Small intestine (tissue), 7 donors: ENCODE measurements around the gene ACOT8. TPM values are rescaled to one million over a fixed set of nuclear protein-coding genes. Genes with fewer than 3 reads are reported as not detected.

Experiments
- DNase-seq, 2 donors: peaks; one replicate each; pipeline versions ENCODE4 v3.0.0 to v3.0.0-alpha.2; 2013
- FAIRE-seq: peaks from 2 replicates; lab custom pipeline; 2012; peaks lifted over from hg19 to GRCh38; lab: Jason Lieb, UNC
- H3K27ac ChIP-seq, 3 donors: one replicate each; pipeline ENCODE4 v1.5.1; 2013; ENCODE audit warnings: low read length in 2 of 3, mild to moderate bottlenecking in 2 of 3, control low read depth in 1 of 3, inconsistent platforms in 1 of 3, low read depth in 1 of 3, moderate library complexity in 1 of 3
- H3K27me3 ChIP-seq, 3 donors: one replicate each; pipeline ENCODE4 v1.6.1; 2013; ENCODE audit warnings: low read length in 3 of 3, inconsistent platforms in 1 of 3; ENCODE audit not compliant: control insufficient read depth in 3 of 3, insufficient read depth in 3 of 3
- H3K36me3 ChIP-seq, 3 donors: one replicate each; pipeline ENCODE4 v1.6.1; 2013; ENCODE audit warnings: low read length in 3 of 3, inconsistent platforms in 1 of 3, low read depth in 1 of 3, mild to moderate bottlenecking in 1 of 3, moderate library complexity in 1 of 3; ENCODE audit not compliant: control insufficient read depth in 3 of 3, insufficient read depth in 2 of 3
- H3K4me1 ChIP-seq, 3 donors: one replicate each; pipeline ENCODE4 v1.6.1; 2013; ENCODE audit warnings: low read length in 2 of 3, inconsistent platforms in 1 of 3, low read depth in 1 of 3, mild to moderate bottlenecking in 1 of 3, moderate library complexity in 1 of 3; ENCODE audit not compliant: control insufficient read depth in 3 of 3, insufficient read depth in 2 of 3
- H3K4me3 ChIP-seq, 3 donors: one replicate each; pipeline ENCODE4 v1.5.1; 2013; ENCODE audit warnings: low read length in 3 of 3, control low read depth in 1 of 3, inconsistent platforms in 1 of 3, low read depth in 1 of 3, mild to moderate bottlenecking in 1 of 3, moderate library complexity in 1 of 3
- H3K9me3 ChIP-seq, 2 donors: one replicate each; pipeline ENCODE4 v1.6.1; 2013; ENCODE audit warnings: low read depth in 1 of 2, low read length in 1 of 2; ENCODE audit not compliant: control insufficient read depth in 2 of 2, insufficient read depth in 1 of 2
- WGBS, 3 donors: extraction: QIAGEN DNeasy Blood & Tissue Kit; methylation state at CpG; one replicate each; pipeline ENCODE4 v1.1.7; 2013; 5-methylcytosine and 5-hydroxymethylcytosine counted together
- polyA plus RNA-seq, 4 donors: library from polyadenylated mRNA; stranded (reverse) in 3 of 4; unstranded in 1 of 4; fragments of 200-250 nt in 3 of 4; fragments of 120-200 nt in 1 of 4; gene quantifications; one replicate each; pipeline versions ENCODE4 v1.2.1 to v1.2.3, GENCODE V29; 2013
- donor health status: healthy with polysubstance abuse.
- donor health status: control.
- donor health status: control.
- donor health status: Bipolar disorder and iron deficiency.
- donor health status: healthy.

Gene ACOT8
- polyA plus RNA-seq, 4 donors = 28.6 to 123 (median 47.6) TPM

- FAIRE-seq (no peak), DNase-seq (peak; percentile 46 to 74)
- H3K4me1 ChIP-seq = peaks cover 0 to 18% (median 0%) of the 10 kb centered on the region in 3 donors
- no peak overlapping the region for H3K4me3 ChIP-seq
- H3K9me3 ChIP-seq = no peaks in the 10 kb centered on the region
- no peaks in the 10 kb centered on the region for H3K27me3 ChIP-seq
- WGBS, 3 donors = 46 to 73% (median 56%) methylated on average over 6 of the region's 6 CpGs
- peaks cover 0 to 7% (median 0%) of the 10 kb centered on the region in 3 donors for H3K36me3 ChIP-seq
- peak overlapping the region in 2 of 3 donors; percentile 17 to 41 for H3K27ac ChIP-seq
Observed at GRCh38 chr20:45867136-45867818, 10.1 kb upstream of the ACOT8 start.

- peaks cover 0 to 7% (median 0%) of the 10 kb centered on the region in 3 donors for H3K36me3 ChIP-seq
- DNase-seq (no peak), FAIRE-seq (no peak)
- H3K4me1 ChIP-seq = peaks cover 0 to 18% (median 0%) of the 10 kb centered on the region in 3 donors
- WGBS, 3 donors = 94 to 98% (median 96%) methylated on average over 5 of the region's 5 CpGs
- no peak overlapping the region for H3K27ac ChIP-seq
- no peak overlapping the region for H3K4me3 ChIP-seq
- H3K27me3 ChIP-seq = no peaks in the 10 kb centered on the region
- no peaks in the 10 kb centered on the region for H3K9me3 ChIP-seq
Observed at GRCh38 chr20:45866454-45866853, 9.3 kb upstream of the ACOT8 start.

- H3K4me1 ChIP-seq = peaks cover 0 to 28% (median 0%) of the 10 kb centered on the region in 3 donors
- no peaks in the 10 kb centered on the region for H3K27me3 ChIP-seq
- H3K36me3 ChIP-seq = peaks cover 0 to 10% (median 0%) of the 10 kb centered on the region in 3 donors
- H3K9me3 ChIP-seq = no peaks in the 10 kb centered on the region
- H3K27ac ChIP-seq = peak overlapping the region in 1 of 3 donors; percentile 6
- DNase-seq (peak; percentile 59 to 70), FAIRE-seq (no peak)
- H3K4me3 ChIP-seq = no peak overlapping the region
- WGBS, 3 donors = 70 to 86% (median 82%) methylated on average over 7 of the region's 7 CpGs
Observed at GRCh38 chr20:45863543-45864470, 6.6 kb upstream of the ACOT8 start.

GRCh38 chr20:45861221-45862075 lies 4.3 kb upstream of the ACOT8 start:
- no peaks in the 10 kb centered on the region for H3K27me3 ChIP-seq
- no peak overlapping the region for H3K27ac ChIP-seq
- no peak for FAIRE-seq
- no peaks in the 10 kb centered on the region for H3K9me3 ChIP-seq
- H3K4me1 ChIP-seq = peaks cover 0 to 17% (median 0%) of the 10 kb centered on the region in 3 donors
- 74 to 88% (median 84%) methylated on average over 7 of the region's 7 CpGs for WGBS, 3 donors
- peak; percentile 18 to 78 for DNase-seq
- peaks cover 0 to 8% (median 0%) of the 10 kb centered on the region in 3 donors for H3K36me3 ChIP-seq
- no peak overlapping the region for H3K4me3 ChIP-seq

GRCh38 chr20:45860560-45861220 lies 3.5 kb upstream of the ACOT8 start:
- 56 to 70% (median 64%) methylated on average over 7 of the region's 7 CpGs for WGBS, 3 donors
- no peak overlapping the region for H3K27ac ChIP-seq

GRCh38 chr20:45859916-45860315 lies 2.7 kb upstream of the ACOT8 start:
- no peak overlapping the region for H3K27ac ChIP-seq
- H3K4me1 ChIP-seq = peaks cover 6 to 27% (median 7%) of the 10 kb centered on the region in 3 donors
- 79 to 94% (median 94%) methylated on average over 5 of the region's 5 CpGs for WGBS, 3 donors
- H3K4me3 ChIP-seq = no peak overlapping the region
- H3K36me3 ChIP-seq = peaks cover 0 to 13% (median 0%) of the 10 kb centered on the region in 3 donors
- no peaks in the 10 kb centered on the region for H3K9me3 ChIP-seq
- DNase-seq = no peak
- FAIRE-seq = no peak
- no peaks in the 10 kb centered on the region for H3K27me3 ChIP-seq

More at GRCh38 chr20:45860560-45861220, 3.5 kb upstream of the ACOT8 start:
- Histone ChIP-seq H3K36me3 (peaks cover 0 to 10% (median 0%) of the 10 kb centered on the region in 3 donors), H3K4me1 (peaks cover 2 to 23% (median 6%) of the 10 kb centered on the region in 3 donors), H3K4me3 (no peak overlapping the region), H3K9me3 (no peaks in the 10 kb centered on the region), H3K27me3 (no peaks in the 10 kb centered on the region)
- no peak for FAIRE-seq
- DNase-seq = peak in 1 of 2 donors; percentile 20

GRCh38 chr20:45857882-45858216 lies 657 bp upstream of the ACOT8 start:
- H3K36me3 ChIP-seq = peaks cover 0 to 25% (median 0%) of the 10 kb centered on the region in 3 donors
- DNase-seq = no peak
- FAIRE-seq = no peak
- peak overlapping the region; percentile 66 to 94 (median 82) for H3K27ac ChIP-seq
- 6 to 11% (median 11%) methylated on average over 13 of the region's 13 CpGs for WGBS, 3 donors
- peaks cover 6 to 24% (median 7%) of the 10 kb centered on the region in 3 donors for H3K4me1 ChIP-seq
- H3K4me3 ChIP-seq = peak overlapping the region; percentile 87 to 90 (median 90)
- no peaks in the 10 kb centered on the region for H3K27me3 ChIP-seq
- no peaks in the 10 kb centered on the region for H3K9me3 ChIP-seq
